IMR-90 (cell line): Measurements from ENCODE around the gene TROAP. TPM values are rescaled to one million over a fixed set of nuclear protein-coding genes. Genes with fewer than 3 reads are reported as not detected.

Experiments used
- ATAC-seq: fragments of 200-7000 bp; cut with Tn5 transposase; 2 replicates; pipeline ENCODE4 v1.9.1; 2020; ENCODE audit warnings: low read depth, mild to moderate bottlenecking, moderate library complexity
- BruUV-seq: library from RNA; stranded (reverse); fragments of 400-500 nt; replicated peaks from 2 replicates; lab custom pipeline; 2021; lab: Mats Ljungman, UMichigan
- CTCF ChIA-PET: fragments of 300-600 bp; formaldehyde crosslinking; extraction: SDS; loops from one replicate; lab custom pipeline; 2021; ENCODE audit warnings: antibody characterized with exemption; lab: Yijun Ruan, JAX
- POLR2A ChIA-PET: fragments of 300-600 bp; sonication (Branson Sonifier 250); formaldehyde crosslinking; loops from one replicate; lab custom pipeline; 2022; ENCODE audit warnings: antibody characterized with exemption; ENCODE audit not compliant: unreplicated experiment; lab: Charles Lee
- DNase-seq: peaks from one replicate; pipeline ENCODE4 v3.0.0; 2013
- H2AFZ ChIP-seq: replicated peaks from 2 replicates; pipeline ENCODE3; 2013; ENCODE audit warnings: low read length, mild to moderate bottlenecking; ENCODE audit not compliant: poor library complexity
- H2AK5ac ChIP-seq: 2 replicates; pipeline ENCODE4 v1.6.1; 2013; ENCODE audit warnings: low read depth, low read length, inconsistent platforms
- H2AK9ac ChIP-seq: replicated peaks from 2 replicates; pipeline ENCODE3; 2013; ENCODE audit warnings: mild to moderate bottlenecking, low read depth, low read length, moderate library complexity; ENCODE audit not compliant: poor library complexity
- H2BK120ac ChIP-seq: 2 replicates; pipeline ENCODE4 v1.6.1; 2013; ENCODE audit warnings: low read depth, low read length, inconsistent platforms
- H2BK15ac ChIP-seq: 3 replicates; pipeline ENCODE4 v1.6.1; 2013; ENCODE audit warnings: low read depth, low read length, inconsistent platforms
- H2BK20ac ChIP-seq: 2 replicates; pipeline ENCODE4 v1.6.1; 2013; ENCODE audit warnings: low read depth, mild to moderate bottlenecking, inconsistent platforms, low read length, moderate library complexity
- H2BK5ac ChIP-seq: 2 replicates; pipeline ENCODE4 v1.6.1; 2013; ENCODE audit warnings: mild to moderate bottlenecking, low read depth, low read length, inconsistent platforms; ENCODE audit not compliant: poor library complexity, severe bottlenecking
- H3K14ac ChIP-seq: replicated peaks from 2 replicates; pipeline ENCODE4 v1.6.1; 2013; ENCODE audit warnings: low read depth, low read length, inconsistent platforms
- H3K18ac ChIP-seq: 2 replicates; pipeline ENCODE4 v1.6.1; 2013; ENCODE audit warnings: low read depth, low read length, control low read depth
- H3K23ac ChIP-seq: 2 replicates; pipeline ENCODE4 v1.6.1; 2013; ENCODE audit warnings: low read depth, low read length, inconsistent platforms
- H3K27ac ChIP-seq: 2 replicates; pipeline ENCODE4 v1.5.1; 2013; ENCODE audit warnings: mild to moderate bottlenecking, control low read depth, low read length; ENCODE audit not compliant: insufficient read depth
- H3K27me3 ChIP-seq: 2 replicates; pipeline ENCODE4 v1.6.1; 2013; ENCODE audit warnings: low read length; ENCODE audit not compliant: control insufficient read depth, insufficient read depth
- H3K36me3 ChIP-seq: 2 replicates; pipeline ENCODE4 v1.6.1; 2013; ENCODE audit warnings: low read length, mixed read lengths; ENCODE audit not compliant: control insufficient read depth, insufficient read depth
- H3K4ac ChIP-seq: 2 replicates; pipeline ENCODE4 v1.6.1; 2013; ENCODE audit warnings: low read depth, low read length, inconsistent platforms
- H3K4me1 ChIP-seq: 2 replicates; pipeline ENCODE4 v1.6.1; 2013; ENCODE audit warnings: low read length, mixed read lengths; ENCODE audit not compliant: control insufficient read depth, insufficient read depth
- H3K4me2 ChIP-seq: 2 replicates; pipeline ENCODE4 v1.6.1; 2013; ENCODE audit warnings: low read depth, mild to moderate bottlenecking, control low read depth, low read length, moderate library complexity
- H3K4me3 ChIP-seq: 2 replicates; pipeline ENCODE4 v1.5.1; 2013; ENCODE audit warnings: low read depth, mild to moderate bottlenecking, control low read depth, low read length, moderate library complexity; ENCODE audit not compliant: insufficient read depth
- H3K56ac ChIP-seq: 2 replicates; pipeline ENCODE4 v1.6.1; 2013; ENCODE audit warnings: low read length, inconsistent platforms; ENCODE audit not compliant: insufficient read depth; ENCODE audit errors: extremely low read depth
- H3K79me1 ChIP-seq, 2 experiments: 2 replicates each; pipeline ENCODE4 v1.6.1; 2013; ENCODE audit warnings: low read length in 2 of 2, inconsistent platforms in 1 of 2, low read depth in 1 of 2
- H3K9ac ChIP-seq: 2 replicates; pipeline ENCODE4 v1.6.1; 2013; ENCODE audit warnings: low read depth, low read length, control low read depth
- H3K9me1 ChIP-seq: 2 replicates; pipeline ENCODE4 v1.6.1; 2013; ENCODE audit warnings: low read length, inconsistent platforms; ENCODE audit not compliant: insufficient read depth
- H3K9me3 ChIP-seq: 2 replicates; pipeline ENCODE4 v1.6.1; 2013; ENCODE audit warnings: low read length; ENCODE audit not compliant: control insufficient read depth, insufficient read depth
- H4K20me1 ChIP-seq: 2 replicates; pipeline ENCODE4 v1.6.1; 2013; ENCODE audit warnings: low read length, inconsistent platforms; ENCODE audit not compliant: insufficient read depth
- H4K5ac ChIP-seq: 2 replicates; pipeline ENCODE4 v1.6.1; 2013; ENCODE audit warnings: mild to moderate bottlenecking, low read depth, low read length, control low read depth
- H4K8ac ChIP-seq, 2 experiments: 2 replicates each; pipeline ENCODE4 v1.6.1; 2013; ENCODE audit warnings: low read depth in 2 of 2, low read length in 2 of 2, control low read depth in 1 of 2, inconsistent platforms in 1 of 2
- H4K91ac ChIP-seq: 2 replicates; pipeline ENCODE4 v1.6.1; 2013; ENCODE audit warnings: low read depth, low read length, inconsistent platforms; ENCODE audit not compliant: insufficient read depth
- BHLHE40 ChIP-seq: fragments of 150-350 bp; IDR thresholded peaks from 2 replicates; pipeline ENCODE4 v1.6.1; 2016; ENCODE audit warnings: mild to moderate bottlenecking, low read depth, low read length
- CEBPB ChIP-seq: IDR thresholded peaks from 2 replicates; pipeline ENCODE4 v1.6.1; 2012; ENCODE audit warnings: low read depth, low read length, improper control_type of control experiment
- CHD1 ChIP-seq: IDR thresholded peaks from 2 replicates; pipeline ENCODE4 v1.6.1; 2012; ENCODE audit warnings: low read depth, low read length, improper control_type of control experiment
- ELK1 ChIP-seq: fragments of 150-350 bp; IDR thresholded peaks from 2 replicates; pipeline ENCODE4 v1.6.1; 2016; ENCODE audit warnings: low read depth, mild to moderate bottlenecking, low read length, moderate library complexity, borderline replicate concordance
- FOS ChIP-seq: fragments of 150-350 bp; IDR thresholded peaks from 2 replicates; pipeline ENCODE4 v1.6.1; 2016; ENCODE audit warnings: low read depth, low read length
- MAFK ChIP-seq: IDR thresholded peaks from 2 replicates; pipeline ENCODE4 v1.6.1; 2012; ENCODE audit warnings: low read depth, low read length, improper control_type of control experiment
- MAZ ChIP-seq: IDR thresholded peaks from 2 replicates; pipeline ENCODE4 v1.6.1; 2012; ENCODE audit warnings: low read depth, mild to moderate bottlenecking, low read length, improper control_type of control experiment, moderate library complexity, borderline replicate concordance
- MXI1 ChIP-seq: IDR thresholded peaks from 2 replicates; pipeline ENCODE4 v1.6.1; 2012; ENCODE audit warnings: low read depth, mild to moderate bottlenecking, low read length, moderate library complexity, borderline replicate concordance
- NFE2L2 ChIP-seq: fragments of 150-350 bp; IDR thresholded peaks from 2 replicates; pipeline ENCODE4 v1.6.1; 2016; ENCODE audit warnings: low read depth, mild to moderate bottlenecking, low read length
- POLR2A ChIP-seq: IDR thresholded peaks from 2 replicates; pipeline ENCODE4 v1.6.1; 2012; ENCODE audit warnings: mild to moderate bottlenecking, low read depth, low read length
- RAD21 ChIP-seq: IDR thresholded peaks from 2 replicates; pipeline ENCODE4 v1.6.1; 2012; ENCODE audit warnings: low read length, improper control_type of control experiment
- RCOR1 ChIP-seq: IDR thresholded peaks from 2 replicates; pipeline ENCODE4 v1.6.1; 2012; ENCODE audit warnings: mild to moderate bottlenecking, low read length, improper control_type of control experiment; ENCODE audit not compliant: insufficient replicate concordance
- RFX5 ChIP-seq: IDR thresholded peaks from 2 replicates; pipeline ENCODE4 v1.8.0; 2012; ENCODE audit warnings: low read depth, mild to moderate bottlenecking, low read length, moderate library complexity
- SMC3 ChIP-seq: fragments of 150-350 bp; IDR thresholded peaks from 2 replicates; pipeline ENCODE4 v1.6.1; 2016; ENCODE audit warnings: low read depth, mild to moderate bottlenecking, antibody characterized with exemption, low read length, moderate library complexity
- WGBS, 2 experiments: methylation state at CpG; one replicate each; pipeline versions ENCODE4 v1.1.5 to v1.1.7; 2013; ENCODE audit warnings: missing lambda C conversion rate in 2 of 2; ENCODE audit not compliant: insufficient read length in 1 of 2; ENCODE audit errors: extremely low coverage in 2 of 2; 5-methylcytosine and 5-hydroxymethylcytosine counted together
- dilution Hi-C: fragments of 300-500 bp; cut with HindIII; formaldehyde crosslinking; loops from one replicate; pipeline ENCODE4 v1.14.3; 2018; ENCODE audit warnings: low sequenced_read_pairs; ENCODE audit not compliant: unreplicated experiment
- in situ Hi-C: fragments of 300-500 bp; cut with MboI; formaldehyde crosslinking; loops from 3 replicates; pipeline ENCODE4 v1.14.3; 2019; ENCODE audit warnings: low sequenced_read_pairs, inconsistent platforms, mixed read lengths
- intact Hi-C: fragments of 100-400 bp; cut with micrococcal nuclease; formaldehyde crosslinking; loops from 2 replicates; pipeline ENCODE4 v1.10.0; 2022
- polyA plus RNA-seq, 3 experiments: library from polyadenylated mRNA; depleted of rRNA; stranded (reverse); fragments of >200 nt; gene quantifications; 2 replicates each; pipeline ENCODE4 v1.2.3, GENCODE V29; 2012; ENCODE audit warnings: low replicate concordance in 1 of 3
- total RNA-seq: library from RNA; depleted of rRNA; stranded (reverse); fragments of >200 nt; gene quantifications from 2 replicates; pipeline ENCODE4 v1.2.3, GENCODE V29; 2012
- TF ChIP-seq, protein P1 (sequence below): fragments of 150-350 bp; IDR thresholded peaks from 2 replicates; pipeline ENCODE4 v1.6.1; 2017; ENCODE audit warnings: mild to moderate bottlenecking, antibody characterized with exemption, low read length, low read depth
- TF ChIP-seq, protein P2 (sequence below): conservative IDR thresholded peaks from 2 replicates; pipeline ENCODE4 v1.5.1; 2012; ENCODE audit warnings: mild to moderate bottlenecking, low read depth, low read length, improper control_type of control experiment

Gene TROAP
- total and polyA plus RNA-seq, 2 of the 4 experiments (the other 2 are of a cell fraction), result 21.5 to 29.3 TPM

GRCh38 chr12:49338830-49339463 lies 15.9 kb downstream of the TROAP start:
- H4K91ac ChIP-seq, result no peak overlapping the region
- no peaks in the 10 kb centered on the region for H3K9me3 ChIP-seq
- no peaks in the 10 kb centered on the region for H3K36me3 ChIP-seq
- no peak overlapping the region for H4K5ac ChIP-seq
- peaks cover 88% of the 10 kb centered on the region for H3K27me3 ChIP-seq
- H3K18ac ChIP-seq, result no peak overlapping the region
- ATAC-seq (no peak), DNase-seq (no peak)
- no peak overlapping the region for H2BK15ac ChIP-seq
- ChIA-PET CTCF (interaction anchor here (0.7 to 0.9 kb wide), 2 partner anchors 8 to 19 kb away, joined by 3 to 5 read pairs; partner anchors contain the start of gene DNAJC22), POLR2A (no interaction called here)
- dilution Hi-C loops, result no loop called here
- H3K4me1 ChIP-seq, result peaks cover 5% of the 10 kb centered on the region; the same call in 1 of the 2 replicates
- in situ Hi-C loops, result no loop called here
- no peak overlapping the region for H2BK120ac ChIP-seq
- H2AFZ ChIP-seq, result no peak overlapping the region
- H2BK5ac ChIP-seq, result no peak overlapping the region
- H2AK5ac ChIP-seq, result no peak overlapping the region
- no peak overlapping the region for H3K23ac ChIP-seq
- no TSS peak for BruUV-seq
- H3K14ac ChIP-seq, result no peak overlapping the region
- H2AK9ac ChIP-seq, result no peak overlapping the region
- TF ChIP-seq RAD21, result no peak
- no peak for TF ChIP-seq MAFK
- no peak for TF ChIP-seq RCOR1
- TF ChIP-seq RFX5, result no peak
- no peak for TF ChIP-seq NFE2L2
- no peak for TF ChIP-seq SMC3
- TF ChIP-seq CHD1, result no peak
- no peak for TF ChIP-seq MAZ
- TF ChIP-seq, protein P1, sequence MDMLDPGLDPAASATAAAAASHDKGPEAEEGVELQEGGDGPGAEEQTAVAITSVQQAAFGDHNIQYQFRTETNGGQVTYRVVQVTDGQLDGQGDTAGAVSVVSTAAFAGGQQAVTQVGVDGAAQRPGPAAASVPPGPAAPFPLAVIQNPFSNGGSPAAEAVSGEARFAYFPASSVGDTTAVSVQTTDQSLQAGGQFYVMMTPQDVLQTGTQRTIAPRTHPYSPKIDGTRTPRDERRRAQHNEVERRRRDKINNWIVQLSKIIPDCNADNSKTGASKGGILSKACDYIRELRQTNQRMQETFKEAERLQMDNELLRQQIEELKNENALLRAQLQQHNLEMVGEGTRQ, result no peak
- TF ChIP-seq ELK1, result no peak
- no peak for TF ChIP-seq POLR2A
- TF ChIP-seq MXI1, result no peak
- TF ChIP-seq CEBPB, result no peak
- TF ChIP-seq BHLHE40, result no peak
- TF ChIP-seq FOS, result no peak
- TF ChIP-seq, protein P2, sequence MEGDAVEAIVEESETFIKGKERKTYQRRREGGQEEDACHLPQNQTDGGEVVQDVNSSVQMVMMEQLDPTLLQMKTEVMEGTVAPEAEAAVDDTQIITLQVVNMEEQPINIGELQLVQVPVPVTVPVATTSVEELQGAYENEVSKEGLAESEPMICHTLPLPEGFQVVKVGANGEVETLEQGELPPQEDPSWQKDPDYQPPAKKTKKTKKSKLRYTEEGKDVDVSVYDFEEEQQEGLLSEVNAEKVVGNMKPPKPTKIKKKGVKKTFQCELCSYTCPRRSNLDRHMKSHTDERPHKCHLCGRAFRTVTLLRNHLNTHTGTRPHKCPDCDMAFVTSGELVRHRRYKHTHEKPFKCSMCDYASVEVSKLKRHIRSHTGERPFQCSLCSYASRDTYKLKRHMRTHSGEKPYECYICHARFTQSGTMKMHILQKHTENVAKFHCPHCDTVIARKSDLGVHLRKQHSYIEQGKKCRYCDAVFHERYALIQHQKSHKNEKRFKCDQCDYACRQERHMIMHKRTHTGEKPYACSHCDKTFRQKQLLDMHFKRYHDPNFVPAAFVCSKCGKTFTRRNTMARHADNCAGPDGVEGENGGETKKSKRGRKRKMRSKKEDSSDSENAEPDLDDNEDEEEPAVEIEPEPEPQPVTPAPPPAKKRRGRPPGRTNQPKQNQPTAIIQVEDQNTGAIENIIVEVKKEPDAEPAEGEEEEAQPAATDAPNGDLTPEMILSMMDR, result no peak
- H3K27ac ChIP-seq, result no peak overlapping the region
- H4K20me1 ChIP-seq, result 0 out of 2 replicates have a peak, but pooled peaks cover 2% of the 10 kb centered on the region
- H3K4me2 ChIP-seq, result no peak overlapping the region
- no peaks in the 10 kb centered on the region for H3K79me1 ChIP-seq
- H3K9ac ChIP-seq, result no peak overlapping the region
- no peak overlapping the region for H2BK20ac ChIP-seq
- H3K4me3 ChIP-seq, result no peak overlapping the region
- H3K56ac ChIP-seq, result no peak overlapping the region
- no peak overlapping the region for H4K8ac ChIP-seq
- H3K4ac ChIP-seq, result no peak overlapping the region
- intact Hi-C loops, result no loop called here
- no CpG with 5 or more reads among the region's 6 CpGs for WGBS, 2 experiments
- peaks cover 5% of the 10 kb centered on the region; the same call in 1 of the 2 replicates for H3K9me1 ChIP-seq
